H54 (cell line): ENCODE results near the gene PSMC1.

Source experiments
- DNase-seq: peaks from one replicate; pipeline ENCODE4 v3.0.0; 2011; ENCODE audit warnings: low spot score, mixed read lengths; ENCODE audit not compliant: insufficient read length
- FAIRE-seq: peaks from 3 replicates; lab custom pipeline; 2011; peaks lifted over from hg19 to GRCh38; lab: Jason Lieb, UNC
- POLR2A ChIP-seq: IDR thresholded peaks from 2 replicates; pipeline ENCODE4 v1.6.1; 2011; ENCODE audit warnings: low read depth, mild to moderate bottlenecking, low read length

The PSMC1 gene

GRCh38 chr14:90266441-90267154, 10.2 kb downstream of the PSMC1 start:
- FAIRE-seq = no peak
- TF ChIP-seq POLR2A = no peak

GRCh38 chr14:90268420-90268819, 12.1 kb downstream of the PSMC1 start:
- FAIRE-seq (no peak), DNase-seq (no peak)
- no peak for TF ChIP-seq POLR2A

More at GRCh38 chr14:90266441-90267154, 10.2 kb downstream of the PSMC1 start:
- DNase-seq = no peak

- no peak for TF ChIP-seq POLR2A
- no peak for FAIRE-seq
- DNase-seq = no peak
Observed at GRCh38 chr14:90272523-90272922, 16.2 kb downstream of the PSMC1 start.

GRCh38 chr14:90273532-90273931, 17.2 kb downstream of the PSMC1 start:
- FAIRE-seq (no peak), DNase-seq (no peak)
- TF ChIP-seq POLR2A = no peak

- no peak for TF ChIP-seq POLR2A
- FAIRE-seq (no peak), DNase-seq (no peak)
Observed at GRCh38 chr14:90274019-90274418, 17.7 kb downstream of the PSMC1 start.

GRCh38 chr14:90274808-90275457, 18.6 kb downstream of the PSMC1 start:
- FAIRE-seq (no peak), DNase-seq (peak; percentile 59)
- TF ChIP-seq POLR2A = no peak

GRCh38 chr14:90275458-90275814, 19.1 kb downstream of the PSMC1 start:
- no peak for FAIRE-seq
- DNase-seq = no peak
- no peak for TF ChIP-seq POLR2A

GRCh38 chr14:90275820-90276219, 19.5 kb downstream of the PSMC1 start:
- FAIRE-seq = no peak
- TF ChIP-seq POLR2A = no peak
- peak; percentile 46 for DNase-seq

- peak; percentile 68 for DNase-seq
- FAIRE-seq = no peak
- TF ChIP-seq POLR2A = no peak
Observed at GRCh38 chr14:90276646-90277367, 20.5 kb downstream of the PSMC1 start.

GRCh38 chr14:90277581-90278198, 21.3 kb downstream of the PSMC1 start:
- TF ChIP-seq POLR2A = no peak
- DNase-seq = no peak
- FAIRE-seq = no peak

GRCh38 chr14:90278199-90279175, 22.1 kb downstream of the PSMC1 start:
- no peak for FAIRE-seq
- no peak for DNase-seq
- TF ChIP-seq POLR2A = no peak

- DNase-seq (no peak), FAIRE-seq (no peak)
- TF ChIP-seq POLR2A = no peak
Observed at GRCh38 chr14:90280096-90280495, 23.7 kb downstream of the PSMC1 start.

GRCh38 chr14:90281261-90281660, 24.9 kb downstream of the PSMC1 start:
- FAIRE-seq = peak; percentile 93
- no peak for TF ChIP-seq POLR2A
- peak; percentile 90 for DNase-seq

GRCh38 chr14:90281756-90282155, 25.4 kb downstream of the PSMC1 start:
- DNase-seq = no peak
- no peak for TF ChIP-seq POLR2A
- no peak for FAIRE-seq
